Lower lobe of right lung (tissue), 2 donors: ENCODE measurements around the gene SLC52A3. TPM values are rescaled to one million over a fixed set of nuclear protein-coding genes. Genes with fewer than 3 reads are reported as not detected.

Source experiments
- ATAC-seq, 2 donors: fragments of 200-7000 bp; cut with Tn5 transposase; one replicate each; pipeline ENCODE4 v1.9.1; 2020 to 2022; ENCODE audit warnings: mild to moderate bottlenecking in 2 of 2, moderate library complexity in 2 of 2
- DNase-seq: peaks from one replicate; pipeline ENCODE4 v3.0.0-alpha.2; 2020
- H3K27ac ChIP-seq: fragments of 200-600 bp; one replicate; pipeline ENCODE4 v1.8.0; 2022
- H3K27me3 ChIP-seq: fragments of 200-600 bp; one replicate; pipeline ENCODE4 v1.8.0; 2022; ENCODE audit warnings: low read depth
- H3K36me3 ChIP-seq: fragments of 200-600 bp; one replicate; pipeline ENCODE4 v1.8.0; 2022; ENCODE audit warnings: mild to moderate bottlenecking
- H3K4me1 ChIP-seq: fragments of 200-600 bp; one replicate; pipeline ENCODE4 v1.8.0; 2022
- H3K4me3 ChIP-seq: fragments of 200-600 bp; one replicate; pipeline ENCODE4 v1.8.0; 2022; ENCODE audit warnings: mild to moderate bottlenecking
- H3K9me3 ChIP-seq: fragments of 200-600 bp; one replicate; pipeline ENCODE4 v1.8.0; 2022
- CTCF ChIP-seq: fragments of 200-600 bp; IDR thresholded peaks from one replicate; pipeline ENCODE4 v1.8.0; 2022; ENCODE audit warnings: antibody characterized with exemption, mild to moderate bottlenecking
- intact Hi-C: fragments of 100-400 bp; cut with DNase I; formaldehyde crosslinking; loops from one replicate; pipeline ENCODE4 v1.11.0; 2022
- total RNA-seq: library from RNA; stranded (reverse); fragmentation: NEBNext Ultra II Directional; extraction: Animal tissue kit (Norgen Biotek cat#: 25700); gene quantifications from one replicate; pipeline ENCODE4 v1.2.1, GENCODE V29; 2021
- donor health status: DM: no; HTN: yes; CAD: no; lungs with severe emphysema.

SLC52A3 gene
- total RNA-seq, 1 donor from 2014 or later: 1.1 TPM

- H3K4me3 ChIP-seq: no peak overlapping the region
- TF ChIP-seq CTCF: no peak
- no peaks in the 10 kb centered on the region for H3K4me1 ChIP-seq
- H3K9me3 ChIP-seq: no peaks in the 10 kb centered on the region
- H3K27me3 ChIP-seq: no peaks in the 10 kb centered on the region
- intact Hi-C loops: no loop called here
- no peak for DNase-seq
- H3K27ac ChIP-seq: no peak overlapping the region
- no peak for ATAC-seq
- H3K36me3 ChIP-seq: no peaks in the 10 kb centered on the region
Measured at GRCh38 chr20:764255-764654, 4.0 kb downstream of the SLC52A3 start.

GRCh38 chr20:761418-762381 is 6.6 kb downstream of the SLC52A3 start:
- DNase-seq: no peak
- Histone ChIP-seq H3K36me3 (no peaks in the 10 kb centered on the region), H3K9me3 (no peaks in the 10 kb centered on the region), H3K27me3 (no peaks in the 10 kb centered on the region), H3K4me1 (no peaks in the 10 kb centered on the region), H3K27ac (no peak overlapping the region), H3K4me3 (no peak overlapping the region)
- no peak for TF ChIP-seq CTCF
- ATAC-seq: peak; percentile 6 to 15
- intact Hi-C loops: no loop called here

- Histone ChIP-seq H3K9me3 (no peaks in the 10 kb centered on the region), H3K4me3 (no peak overlapping the region), H3K27ac (no peak overlapping the region), H3K4me1 (no peaks in the 10 kb centered on the region), H3K36me3 (no peaks in the 10 kb centered on the region), H3K27me3 (no peaks in the 10 kb centered on the region)
- intact Hi-C loops: no loop called here
- ATAC-seq (peak; percentile 80 to 84), DNase-seq (peak; percentile 68)
- peak; percentile 81 for TF ChIP-seq CTCF
Measured at GRCh38 chr20:760751-761417, 7.4 kb downstream of the SLC52A3 start.

GRCh38 chr20:757506-757905 is 10.8 kb downstream of the SLC52A3 start:
- ATAC-seq (no peak), DNase-seq (no peak)
- no peaks in the 10 kb centered on the region for H3K4me1 ChIP-seq
- H3K4me3 ChIP-seq: no peak overlapping the region
- no peak for TF ChIP-seq CTCF
- no peaks in the 10 kb centered on the region for H3K9me3 ChIP-seq
- no peak overlapping the region for H3K27ac ChIP-seq
- no peaks in the 10 kb centered on the region for H3K36me3 ChIP-seq
- H3K27me3 ChIP-seq: peaks cover 4% of the 10 kb centered on the region
- intact Hi-C loops: no loop called here

- H3K27me3 ChIP-seq: peaks cover 4% of the 10 kb centered on the region
- ATAC-seq: no peak
- H3K36me3 ChIP-seq: no peaks in the 10 kb centered on the region
- DNase-seq: no peak
- H3K9me3 ChIP-seq: no peaks in the 10 kb centered on the region
- no peak overlapping the region for H3K27ac ChIP-seq
- no peak for TF ChIP-seq CTCF
- intact Hi-C loops: no loop called here
- no peak overlapping the region for H3K4me3 ChIP-seq
- no peaks in the 10 kb centered on the region for H3K4me1 ChIP-seq
Measured at GRCh38 chr20:755941-756340, 12.4 kb downstream of the SLC52A3 start.
